ENCODE results near the gene STARD10. TPM values are rescaled to one million over a fixed set of nuclear protein-coding genes. Genes with fewer than 3 reads are reported as not detected.

Gene STARD10
- total and polyA plus RNA-seq, 9 donors: 39.0 to 84.0 (median 57.9) TPM

DNA sequence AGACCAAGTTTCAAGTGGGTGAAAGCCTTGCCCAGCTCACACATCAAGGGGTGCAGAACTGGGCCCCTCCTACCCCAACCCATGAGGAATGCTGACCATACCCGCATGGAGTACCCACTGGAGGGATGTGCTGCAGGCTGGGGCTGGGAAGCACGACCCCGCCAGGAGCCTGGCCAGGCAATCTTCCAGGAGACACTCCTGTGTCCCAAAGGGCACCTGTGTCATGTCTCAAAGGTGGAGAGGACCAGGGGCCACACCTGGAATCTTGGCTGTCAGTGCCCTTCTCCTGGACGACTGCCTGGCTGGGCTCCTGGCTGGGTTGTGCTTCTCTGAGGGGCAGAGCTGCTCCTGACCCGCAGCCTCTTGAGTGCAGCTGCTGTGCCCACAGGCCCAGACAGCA lies 48.3 kb downstream of the STARD10 start:
- DNase-seq: no peak
- no peaks in the 10 kb centered on the region for H3K36me3 ChIP-seq (ENCODE audit: control insufficient read depth, insufficient read depth, low read length)
- H3K9me3 ChIP-seq (replicated peaks; ENCODE audit: control insufficient read depth, low read depth, low read length): no peaks in the 10 kb centered on the region
- peaks cover 16% of the 10 kb centered on the region for H3K4me1 ChIP-seq (ENCODE audit: control insufficient read depth, insufficient read depth, low read length)
- H3K27me3 ChIP-seq (ENCODE audit: control insufficient read depth, insufficient read depth, low read length): no peaks in the 10 kb centered on the region
- H3K4me3 ChIP-seq (ENCODE audit: low read length): no peak overlapping the region
- no peak overlapping the region for H3K27ac ChIP-seq (ENCODE audit: low read length)
- 73% methylated on average over 3 of the region's 5 CpGs for WGBS (ENCODE audit: insufficient coverage)

- no peaks in the 10 kb centered on the region for H3K36me3 ChIP-seq (ENCODE audit: control insufficient read depth, insufficient read depth, low read length)
- 85% methylated on average over 4 of the region's 6 CpGs for WGBS (ENCODE audit: insufficient coverage)
- DNase-seq: no peak
- H3K27me3 ChIP-seq (ENCODE audit: control insufficient read depth, insufficient read depth, low read length): no peaks in the 10 kb centered on the region
- H3K27ac ChIP-seq (ENCODE audit: low read length): no peak overlapping the region
- peaks cover 20% of the 10 kb centered on the region for H3K4me1 ChIP-seq (ENCODE audit: control insufficient read depth, insufficient read depth, low read length)
- H3K9me3 ChIP-seq (replicated peaks; ENCODE audit: control insufficient read depth, low read depth, low read length): no peaks in the 10 kb centered on the region
- no peak overlapping the region for H3K4me3 ChIP-seq (ENCODE audit: low read length)
These were observed 49.4 kb downstream of the STARD10 start for GRCh38 chr11:72744474-72744873.

DNA sequence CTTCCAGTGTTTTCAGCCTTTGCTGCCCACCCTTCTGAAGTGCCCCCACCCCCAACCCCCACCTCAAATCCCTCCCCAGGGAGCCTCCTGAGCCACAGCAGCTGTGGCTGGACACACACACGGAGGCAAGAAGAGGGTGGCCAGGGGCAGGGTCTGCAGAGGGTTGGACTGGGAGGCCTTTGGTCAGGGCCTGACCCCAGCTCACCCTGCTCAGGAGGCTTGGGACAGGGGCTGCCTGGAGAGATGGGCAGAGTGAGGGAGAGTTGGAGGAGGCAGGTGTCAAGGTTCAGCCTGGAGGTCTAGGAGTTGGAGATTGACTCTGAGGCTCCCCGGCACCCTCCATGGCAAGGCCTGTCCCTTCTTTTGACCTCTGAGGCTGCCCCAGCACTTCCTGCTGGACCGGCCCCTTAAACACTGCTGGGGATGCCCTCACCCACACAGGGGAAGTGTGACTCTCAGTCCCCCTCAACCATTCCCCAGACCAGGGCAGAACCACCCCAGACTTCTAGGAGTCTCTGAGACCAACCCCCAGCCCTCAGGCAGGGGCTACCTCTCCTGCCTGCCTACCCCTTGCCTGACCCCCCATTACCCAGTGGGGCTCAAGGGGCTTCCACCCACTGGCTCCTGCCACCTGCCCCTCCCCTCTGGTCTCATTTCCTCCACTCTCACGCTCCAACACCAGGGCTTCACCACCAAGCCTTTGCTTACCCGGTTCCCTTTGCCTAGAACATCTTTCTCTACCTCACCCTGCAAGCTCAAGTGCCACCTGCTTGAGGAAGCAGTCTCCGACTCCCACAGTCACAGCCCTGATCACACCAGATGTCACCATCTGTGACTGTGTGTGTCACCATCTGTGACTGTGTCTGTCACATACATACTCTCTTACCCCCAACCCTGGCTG lies 50.3 kb downstream of the STARD10 start:
- Histone ChIP-seq H3K36me3 (ENCODE audit: control insufficient read depth, insufficient read depth, low read length) (no peaks in the 10 kb centered on the region), H3K27me3 (ENCODE audit: control insufficient read depth, insufficient read depth, low read length) (no peaks in the 10 kb centered on the region), H3K27ac (ENCODE audit: low read length) (no peak overlapping the region), H3K9me3 (replicated peaks; ENCODE audit: control insufficient read depth, low read depth, low read length) (no peaks in the 10 kb centered on the region), H3K4me3 (ENCODE audit: low read length) (no peak overlapping the region), H3K4me1 (ENCODE audit: control insufficient read depth, insufficient read depth, low read length) (peaks cover 26% of the 10 kb centered on the region)
- no peak for DNase-seq
- WGBS (ENCODE audit: insufficient coverage): 82% methylated on average over 6 of the region's 6 CpGs

DNA sequence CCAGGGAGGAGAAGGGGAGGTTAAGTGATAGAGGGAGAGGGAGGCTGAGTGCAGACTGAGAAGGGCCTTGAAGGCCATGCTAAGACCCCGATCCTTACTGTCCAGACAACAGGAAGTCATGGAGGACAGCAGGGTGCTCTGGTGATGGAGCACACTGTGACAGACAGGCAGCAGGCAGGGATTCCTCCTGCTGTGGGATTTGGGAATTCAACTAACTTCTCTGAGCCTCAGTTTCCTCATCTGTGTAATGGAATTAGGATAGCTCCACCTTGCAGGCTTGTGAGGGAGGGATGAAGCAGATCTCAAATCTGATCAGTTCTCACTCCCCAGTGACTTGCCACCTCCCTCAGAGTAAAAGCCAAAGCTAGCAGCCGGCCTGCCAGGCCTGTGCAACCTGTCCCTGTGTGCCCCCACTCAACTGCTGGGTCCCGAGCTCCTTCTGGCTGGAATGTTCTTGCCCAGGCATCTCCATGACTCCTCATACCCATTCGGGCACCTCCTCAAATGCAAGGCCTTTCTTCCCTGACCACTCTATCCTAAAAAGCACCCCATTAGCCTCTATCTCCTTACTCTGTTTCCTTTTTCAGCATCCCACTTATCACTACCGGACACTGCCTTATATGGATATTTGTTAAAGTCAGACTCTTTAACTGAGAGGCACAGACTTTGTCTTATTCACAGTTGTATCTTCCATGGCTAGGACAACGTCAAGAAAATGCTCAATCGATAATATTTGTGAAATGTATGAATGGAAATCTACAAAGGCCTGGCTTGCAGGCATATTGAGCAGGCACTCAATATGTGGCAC lies 51.1 kb downstream of the STARD10 start:
- H3K4me3 ChIP-seq (ENCODE audit: low read length): no peak overlapping the region

DNA sequence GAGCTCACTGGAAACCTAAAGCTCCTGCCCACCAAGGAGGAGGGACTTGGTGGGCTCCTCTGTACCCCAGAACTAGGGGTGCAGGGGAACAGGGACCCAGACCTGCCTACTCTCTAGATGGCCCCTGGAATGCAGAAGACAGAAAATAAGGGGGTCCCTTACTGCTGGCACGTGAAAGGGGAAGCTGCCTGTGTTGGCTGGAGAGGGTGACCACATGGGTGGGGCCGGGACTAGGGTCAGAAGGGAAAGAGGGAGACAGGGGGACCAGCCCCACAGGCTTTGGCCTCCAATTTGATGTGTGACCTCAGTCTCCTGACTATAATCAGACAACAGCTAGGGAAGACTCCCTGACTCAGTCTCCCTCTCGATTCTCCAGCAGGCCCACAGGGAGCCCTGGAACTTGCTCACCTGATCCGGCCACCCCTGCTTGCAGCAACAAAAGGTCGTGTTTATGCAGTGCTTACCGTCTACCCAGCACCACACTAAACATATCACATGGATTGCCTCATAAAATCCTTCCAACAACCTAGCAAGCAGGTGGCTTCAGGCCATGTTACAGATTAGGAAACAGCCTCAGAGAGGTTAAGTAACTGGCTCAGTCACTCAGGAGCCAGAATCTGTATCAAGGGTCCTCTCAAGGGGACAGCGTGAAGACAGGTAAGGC lies 51.9 kb downstream of the STARD10 start:
- no peak overlapping the region for H3K27ac ChIP-seq (ENCODE audit: low read length)

More for the DNA sequence above, 51.1 kb downstream of the STARD10 start:
- no peak overlapping the region for H3K27ac ChIP-seq (ENCODE audit: low read length)
- no peaks in the 10 kb centered on the region for H3K36me3 ChIP-seq (ENCODE audit: control insufficient read depth, insufficient read depth, low read length)
- WGBS (ENCODE audit: insufficient coverage): 94% methylated on average over 2 of the region's 7 CpGs
- no peak for DNase-seq
- no peaks in the 10 kb centered on the region for H3K9me3 ChIP-seq (replicated peaks; ENCODE audit: control insufficient read depth, low read depth, low read length)
- H3K27me3 ChIP-seq (ENCODE audit: control insufficient read depth, insufficient read depth, low read length): no peaks in the 10 kb centered on the region
- H3K4me1 ChIP-seq (ENCODE audit: control insufficient read depth, insufficient read depth, low read length): peaks cover 29% of the 10 kb centered on the region

GRCh38 chr11:72741429-72741833 lies 52.4 kb downstream of the STARD10 start:
- Histone ChIP-seq H3K27me3 (ENCODE audit: control insufficient read depth, insufficient read depth, low read length) (no peaks in the 10 kb centered on the region), H3K36me3 (ENCODE audit: control insufficient read depth, insufficient read depth, low read length) (no peaks in the 10 kb centered on the region), H3K4me1 (ENCODE audit: control insufficient read depth, insufficient read depth, low read length) (peaks cover 33% of the 10 kb centered on the region), H3K9me3 (replicated peaks; ENCODE audit: control insufficient read depth, low read depth, low read length) (no peaks in the 10 kb centered on the region), H3K4me3 (ENCODE audit: low read length) (no peak overlapping the region), H3K27ac (ENCODE audit: low read length) (no peak overlapping the region)
- peak; percentile 59 for DNase-seq
- 50% methylated on average over 5 of the region's 8 CpGs for WGBS (ENCODE audit: insufficient coverage)

More for the DNA sequence above, 51.9 kb downstream of the STARD10 start:
- Histone ChIP-seq H3K4me1 (ENCODE audit: control insufficient read depth, insufficient read depth, low read length) (peaks cover 29% of the 10 kb centered on the region), H3K9me3 (replicated peaks; ENCODE audit: control insufficient read depth, low read depth, low read length) (no peaks in the 10 kb centered on the region), H3K4me3 (ENCODE audit: low read length) (no peak overlapping the region), H3K36me3 (ENCODE audit: control insufficient read depth, insufficient read depth, low read length) (no peaks in the 10 kb centered on the region), H3K27me3 (ENCODE audit: control insufficient read depth, insufficient read depth, low read length) (no peaks in the 10 kb centered on the region)
- no peak for DNase-seq
- 50% methylated on average over 6 of the region's 7 CpGs for WGBS (ENCODE audit: insufficient coverage)

DNA sequence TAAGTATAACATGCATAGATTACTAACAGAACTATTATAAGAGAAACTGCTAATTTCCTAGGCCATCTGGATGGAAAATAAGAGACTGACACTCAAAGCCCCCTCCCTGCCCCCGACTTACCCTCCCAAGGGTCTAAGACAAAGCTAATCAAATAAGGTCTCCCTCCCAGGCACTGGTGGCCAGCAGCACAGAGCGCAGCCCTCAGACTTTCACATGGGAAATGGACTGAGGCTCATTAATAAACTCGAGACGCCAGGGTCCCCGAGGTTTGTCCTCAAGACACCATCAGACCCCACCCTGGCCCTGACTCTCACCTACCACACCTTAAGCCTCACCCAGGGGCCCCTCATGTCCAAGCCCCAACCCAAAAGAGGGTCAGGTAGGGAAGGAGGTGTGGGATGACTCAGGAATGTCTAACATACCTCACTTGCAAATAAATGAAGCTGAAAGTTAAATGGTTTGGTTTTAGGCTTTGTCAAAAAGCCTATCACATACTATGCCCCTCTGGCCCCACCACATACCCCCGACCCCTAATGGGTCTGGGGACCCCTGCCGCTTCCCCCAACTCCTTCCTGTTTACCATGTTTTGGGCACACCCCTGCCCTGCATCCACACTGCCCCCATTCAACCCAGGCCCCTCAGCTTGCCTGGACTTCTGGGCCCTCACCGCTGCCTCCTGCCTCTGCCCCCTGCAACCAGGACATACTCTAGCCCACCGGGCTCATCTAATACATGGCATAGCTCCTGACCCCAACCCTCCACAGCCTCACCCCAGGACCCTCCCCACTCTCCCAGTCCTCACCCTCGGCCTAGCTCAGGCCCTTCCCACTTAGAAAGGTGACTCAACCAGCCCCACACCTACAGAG lies 53.1 kb downstream of the STARD10 start:
- 52% methylated on average over 6 of the region's 10 CpGs for WGBS (ENCODE audit: insufficient coverage)
- Histone ChIP-seq H3K27ac (ENCODE audit: low read length) (no peak overlapping the region), H3K4me1 (ENCODE audit: control insufficient read depth, insufficient read depth, low read length) (peaks cover 35% of the 10 kb centered on the region)

DNA sequence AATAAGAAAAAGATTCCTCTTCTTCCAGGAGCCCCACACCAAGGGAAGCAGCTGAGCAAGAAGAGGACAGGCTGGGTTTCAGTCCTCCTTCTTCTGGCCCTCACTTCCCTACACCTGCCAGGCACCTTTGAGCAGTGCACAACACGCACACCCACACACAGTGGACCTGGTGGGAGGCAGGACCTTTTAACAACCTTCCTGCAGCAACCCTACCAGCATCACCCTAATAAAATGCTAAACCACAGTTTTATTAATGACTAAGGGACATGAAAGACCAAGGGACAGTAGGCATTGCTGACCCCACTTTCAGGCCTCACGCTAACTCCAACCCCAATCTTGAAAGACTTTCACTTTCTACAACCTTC lies 53.8 kb downstream of the STARD10 start:
- no peak for DNase-seq
- 67% methylated on average over 1 of the region's 2 CpGs for WGBS (ENCODE audit: insufficient coverage)
- H3K27me3 ChIP-seq (ENCODE audit: control insufficient read depth, insufficient read depth, low read length): no peaks in the 10 kb centered on the region
- H3K27ac ChIP-seq (ENCODE audit: low read length): no peak overlapping the region
- H3K4me1 ChIP-seq (ENCODE audit: control insufficient read depth, insufficient read depth, low read length): peaks cover 39% of the 10 kb centered on the region
- H3K4me3 ChIP-seq (ENCODE audit: low read length): no peak overlapping the region
- no peaks in the 10 kb centered on the region for H3K9me3 ChIP-seq (replicated peaks; ENCODE audit: control insufficient read depth, low read depth, low read length)
- H3K36me3 ChIP-seq (ENCODE audit: control insufficient read depth, insufficient read depth, low read length): no peaks in the 10 kb centered on the region

More for the DNA sequence above, 53.1 kb downstream of the STARD10 start:
- H3K4me3 ChIP-seq (ENCODE audit: low read length): no peak overlapping the region
- no peak for DNase-seq
- no peaks in the 10 kb centered on the region for H3K9me3 ChIP-seq (replicated peaks; ENCODE audit: control insufficient read depth, low read depth, low read length)
- H3K27me3 ChIP-seq (ENCODE audit: control insufficient read depth, insufficient read depth, low read length): no peaks in the 10 kb centered on the region
- no peaks in the 10 kb centered on the region for H3K36me3 ChIP-seq (ENCODE audit: control insufficient read depth, insufficient read depth, low read length)

DNA sequence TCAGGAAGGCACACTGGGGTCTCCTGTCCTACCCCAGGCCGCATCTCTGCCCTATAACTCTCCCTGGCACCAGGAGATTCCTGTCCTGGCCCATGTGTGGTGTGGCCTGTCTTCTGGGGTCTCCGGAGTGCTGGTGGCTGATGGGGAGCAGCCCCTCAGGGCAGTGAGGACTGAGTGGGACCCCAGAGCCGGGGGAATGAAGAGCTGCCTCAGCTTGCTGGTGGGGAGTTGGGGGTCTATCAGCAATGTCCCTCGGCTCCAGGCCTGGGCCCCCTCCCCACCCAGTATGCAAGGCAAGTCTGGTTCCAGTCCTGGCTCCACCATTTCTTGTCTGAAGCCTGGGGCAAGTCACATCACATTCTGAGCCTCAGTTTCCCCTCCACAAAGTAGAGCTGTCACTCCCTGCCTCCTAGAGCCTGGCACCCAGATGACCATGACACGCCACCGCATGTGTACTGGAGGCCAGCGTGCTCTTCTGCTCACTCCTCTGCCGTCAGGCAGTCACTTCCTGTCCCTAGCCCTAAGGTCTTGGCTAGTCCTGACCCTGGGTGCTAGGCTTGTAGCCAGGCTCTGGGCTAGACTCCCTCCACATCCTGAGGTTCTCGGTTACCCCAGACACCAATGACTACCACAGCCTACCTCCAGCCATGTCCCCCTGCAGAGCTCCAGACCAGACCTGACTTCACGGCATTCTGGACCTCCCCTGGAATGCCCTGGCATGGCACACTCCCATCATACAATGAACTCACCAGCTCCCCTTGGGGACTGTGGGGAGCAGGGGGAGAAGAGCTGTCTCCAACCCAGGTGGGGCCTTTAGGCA lies 54.4 kb downstream of the STARD10 start:
- Histone ChIP-seq H3K36me3 (ENCODE audit: control insufficient read depth, insufficient read depth, low read length) (no peaks in the 10 kb centered on the region), H3K27ac (ENCODE audit: low read length) (peak overlapping the region; percentile 35), H3K4me1 (ENCODE audit: control insufficient read depth, insufficient read depth, low read length) (peaks cover 39% of the 10 kb centered on the region), H3K27me3 (ENCODE audit: control insufficient read depth, insufficient read depth, low read length) (no peaks in the 10 kb centered on the region), H3K9me3 (replicated peaks; ENCODE audit: control insufficient read depth, low read depth, low read length) (no peaks in the 10 kb centered on the region), H3K4me3 (ENCODE audit: low read length) (no peak overlapping the region)
- WGBS (ENCODE audit: insufficient coverage): 82% methylated on average over 7 of the region's 10 CpGs
- DNase-seq: no peak
